ENCODE data around the gene PRKCB. TPM values are rescaled to one million over a fixed set of nuclear protein-coding genes. Genes with fewer than 3 reads are reported as not detected.
"Not testable (repeated sequence)": the region's sequence is repeated elsewhere in the genome, so short reads cannot be mapped to it uniquely, and the experiment has no call there.

PRKCB gene
- total RNA-seq, 2 experiments from 2014 or later, result 56.3 to 57.9 TPM

GRCh38 chr16:24214992-24215391 lies 379.2 kb downstream of the PRKCB start:
- Mint-ChIP-seq H3K4me1 (ENCODE audit: low read depth) (no peaks in the 10 kb centered on the region), H3K4me3 (no peak overlapping the region), H3K27me3 (no peaks in the 10 kb centered on the region), H3K9me3 (no peaks in the 10 kb centered on the region), H3K36me3 (peaks cover 34% of the 10 kb centered on the region), H3K27ac (no peak overlapping the region)
- DNase-seq, result no peak
- ChIA-PET CTCF (no interaction called here), POLR2A (no interaction called here)
- intact Hi-C loops (cut with micrococcal nuclease), result no loop called here

GRCh38 chr16:24216961-24217360 lies 381.2 kb downstream of the PRKCB start:
- no peak for DNase-seq
- Mint-ChIP-seq H3K27ac (no peak overlapping the region), H3K4me3 (no peak overlapping the region), H3K9me3 (peaks cover 9% of the 10 kb centered on the region), H3K36me3 (peaks cover 47% of the 10 kb centered on the region), H3K4me1 (ENCODE audit: low read depth) (no peaks in the 10 kb centered on the region), H3K27me3 (no peaks in the 10 kb centered on the region)
- intact Hi-C loops (cut with micrococcal nuclease), result no loop called here
- POLR2A ChIA-PET, result no interaction called here
- CTCF ChIA-PET, result no interaction called here

DNA sequence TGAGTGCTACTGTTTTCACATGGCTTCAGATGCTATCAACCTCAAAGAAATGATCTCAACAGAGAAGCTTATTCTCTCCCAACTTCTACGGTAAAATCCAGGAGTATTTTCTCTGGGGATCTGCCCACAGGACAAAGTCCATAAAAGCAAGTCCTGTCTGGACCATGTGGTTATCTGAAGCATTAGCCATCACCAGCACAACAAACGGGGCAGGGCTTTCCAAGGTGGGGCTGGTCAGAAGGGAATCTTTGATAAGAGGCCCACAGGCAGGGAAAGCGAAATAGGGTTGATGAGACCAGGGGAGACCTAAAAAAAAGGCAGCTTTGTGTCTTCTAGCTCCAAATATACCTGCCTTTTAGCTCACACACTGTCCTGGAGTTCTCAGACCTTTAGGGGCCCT lies 381.7 kb downstream of the PRKCB start:
- POLR2A ChIA-PET, result no interaction called here
- Mint-ChIP-seq H3K4me1 (ENCODE audit: low read depth) (no peaks in the 10 kb centered on the region), H3K4me3 (no peak overlapping the region), H3K9me3 (peaks cover 14% of the 10 kb centered on the region), H3K27ac (no peak overlapping the region), H3K36me3 (peaks cover 49% of the 10 kb centered on the region), H3K27me3 (no peaks in the 10 kb centered on the region)
- CTCF ChIA-PET, result no interaction called here
- intact Hi-C loops (cut with micrococcal nuclease), result no loop called here
- DNase-seq, result no peak

DNA sequence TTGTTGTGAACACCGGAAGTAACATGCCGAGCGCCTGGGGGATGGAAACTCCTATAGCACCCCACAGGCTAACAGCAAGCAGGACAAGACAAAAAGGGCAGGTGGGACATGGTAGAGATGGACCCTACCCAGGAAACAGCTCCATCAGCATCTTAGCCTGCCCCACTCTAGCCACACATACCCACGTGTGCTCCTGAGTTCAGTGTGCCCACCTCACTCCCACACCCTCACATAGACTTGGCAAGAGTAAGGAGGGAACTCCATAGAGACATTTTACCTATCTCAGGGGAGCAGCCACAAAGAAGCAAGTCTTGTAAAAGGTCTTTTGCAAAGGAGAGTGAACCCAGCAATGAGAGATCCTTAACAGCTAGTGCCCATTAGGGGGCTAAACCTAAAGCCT lies 382.5 kb downstream of the PRKCB start:
- intact Hi-C loops (cut with micrococcal nuclease), result no loop called here
- CTCF ChIA-PET, result no interaction called here
- no peak overlapping the region for H3K27ac Mint-ChIP-seq
- H3K9me3 Mint-ChIP-seq, result peaks cover 15% of the 10 kb centered on the region
- no peak for DNase-seq
- H3K4me1 Mint-ChIP-seq (ENCODE audit: low read depth), result no peaks in the 10 kb centered on the region
- H3K27me3 Mint-ChIP-seq, result no peaks in the 10 kb centered on the region
- POLR2A ChIA-PET, result no interaction called here
- H3K4me3 Mint-ChIP-seq, result no peak overlapping the region
- H3K36me3 Mint-ChIP-seq, result peaks cover 45% of the 10 kb centered on the region

- Mint-ChIP-seq H3K27ac (no peak overlapping the region), H3K9me3 (peaks cover 15% of the 10 kb centered on the region), H3K4me1 (ENCODE audit: low read depth) (no peaks in the 10 kb centered on the region), H3K27me3 (no peaks in the 10 kb centered on the region), H3K4me3 (no peak overlapping the region), H3K36me3 (peaks cover 32% of the 10 kb centered on the region)
- intact Hi-C loops (cut with micrococcal nuclease), result no loop called here
- DNase-seq, result no peak
- ChIA-PET POLR2A (no interaction called here), CTCF (interaction anchor here (0.6 to 0.9 kb wide), 2 partner anchors 16 to 32 kb away, joined by 3 read pairs; no protein-coding TSS in a partner anchor)
These were observed 385.4 kb downstream of the PRKCB start for GRCh38 chr16:24221219-24221618.

- Mint-ChIP-seq H3K4me3 (no peak overlapping the region), H3K27ac (no peak overlapping the region), H3K9me3 (no peaks in the 10 kb centered on the region), H3K27me3 (peaks cover 13% of the 10 kb centered on the region), H3K4me1 (ENCODE audit: low read depth) (peaks cover 8% of the 10 kb centered on the region), H3K36me3 (no peaks in the 10 kb centered on the region)
- DNase-seq, result no peak
- intact Hi-C loops (cut with micrococcal nuclease), result no loop called here
- ChIA-PET POLR2A (no interaction called here), CTCF (interaction anchor here (1.5 kb wide), 1 partner anchor 158 kb away, joined by 5 read pairs; no protein-coding TSS in a partner anchor)
These were observed 392.7 kb downstream of the PRKCB start for GRCh38 chr16:24228514-24228913.

DNA sequence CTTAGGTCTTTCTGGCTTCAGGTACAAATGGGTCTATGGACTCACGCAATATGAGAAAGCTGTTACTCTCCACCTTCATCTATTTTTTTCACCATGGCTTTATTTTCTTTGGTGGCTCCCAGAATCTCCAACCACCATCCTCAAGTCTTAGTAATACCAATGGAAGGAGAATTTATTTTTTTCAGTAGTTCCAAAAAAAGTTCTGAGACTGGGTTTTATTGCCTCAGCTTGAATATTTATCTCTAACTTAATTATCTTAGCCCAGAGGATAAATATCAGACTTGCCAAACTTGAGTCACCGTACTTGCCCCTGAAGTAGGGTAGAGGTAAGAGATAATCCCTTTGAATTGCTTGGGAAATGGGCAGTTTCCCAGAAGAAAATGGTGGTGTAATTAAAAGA lies 397.2 kb downstream of the PRKCB start:
- Mint-ChIP-seq H3K4me3 (no peak overlapping the region), H3K27ac (no peak overlapping the region), H3K36me3 (no peaks in the 10 kb centered on the region), H3K9me3 (peaks cover 9% of the 10 kb centered on the region), H3K27me3 (peaks cover 19% of the 10 kb centered on the region), H3K4me1 (ENCODE audit: low read depth) (peaks cover 8% of the 10 kb centered on the region)
- POLR2A ChIA-PET, result no interaction called here
- intact Hi-C loops (cut with micrococcal nuclease), result no loop called here
- CTCF ChIA-PET, result no interaction called here
- no peak for DNase-seq

GRCh38 chr16:24234737-24235136 lies 399.0 kb downstream of the PRKCB start:
- no peaks in the 10 kb centered on the region for H3K4me1 Mint-ChIP-seq (ENCODE audit: low read depth)
- peaks cover 13% of the 10 kb centered on the region for H3K27me3 Mint-ChIP-seq
- intact Hi-C loops (cut with micrococcal nuclease), result no loop called here

GRCh38 chr16:24235806-24236205 lies 400.0 kb downstream of the PRKCB start:
- Mint-ChIP-seq H3K4me3 (no peak overlapping the region), H3K4me1 (ENCODE audit: low read depth) (no peaks in the 10 kb centered on the region), H3K36me3 (peaks cover 7% of the 10 kb centered on the region), H3K27me3 (peaks cover 13% of the 10 kb centered on the region), H3K9me3 (peaks cover 29% of the 10 kb centered on the region), H3K27ac (no peak overlapping the region)
- no peak for DNase-seq
- POLR2A ChIA-PET, result no interaction called here
- CTCF ChIA-PET, result interaction anchor here (1.3 kb wide), 1 partner anchor 17 kb away, joined by 5 read pairs; no protein-coding TSS in a partner anchor
- intact Hi-C loops (cut with micrococcal nuclease), result no loop called here

More at GRCh38 chr16:24234737-24235136, 399.0 kb downstream of the PRKCB start:
- Mint-ChIP-seq H3K9me3 (peaks cover 26% of the 10 kb centered on the region), H3K36me3 (peaks cover 7% of the 10 kb centered on the region), H3K27ac (no peak overlapping the region), H3K4me3 (no peak overlapping the region)
- ChIA-PET POLR2A (no interaction called here), CTCF (interaction anchor here (1.0 kb wide), 1 partner anchor 19 kb away, joined by 3 read pairs; no protein-coding TSS in a partner anchor)
- no peak for DNase-seq

- H3K27ac Mint-ChIP-seq; H3K36me3 Mint-ChIP-seq; H3K4me1 Mint-ChIP-seq (ENCODE audit: low read depth); intact Hi-C loops (cut with micrococcal nuclease); H3K4me3 Mint-ChIP-seq; DNase-seq; POLR2A ChIA-PET: not testable (repeated sequence)
- Mint-ChIP-seq H3K27me3 (peaks cover 14% of the 10 kb centered on the region), H3K9me3 (peaks cover 29% of the 10 kb centered on the region)
- CTCF ChIA-PET, result interaction anchor here (0.7 to 0.9 kb wide), 2 partner anchors 14 to 168 kb away, joined by 3 to 4 read pairs; no protein-coding TSS in a partner anchor
These were observed 403.1 kb downstream of the PRKCB start for GRCh38 chr16:24238846-24239245.

- peaks cover 22% of the 10 kb centered on the region for H3K27me3 Mint-ChIP-seq
- ChIA-PET CTCF (no interaction called here), POLR2A (no interaction called here)
- H3K4me3 Mint-ChIP-seq, result no peak overlapping the region
- no peak overlapping the region for H3K27ac Mint-ChIP-seq
- H3K36me3 Mint-ChIP-seq, result no peaks in the 10 kb centered on the region
- intact Hi-C loops (cut with micrococcal nuclease), result no loop called here
- H3K4me1 Mint-ChIP-seq (ENCODE audit: low read depth), result no peaks in the 10 kb centered on the region
- H3K9me3 Mint-ChIP-seq, result no peaks in the 10 kb centered on the region
- DNase-seq, result no peak
These were observed 411.3 kb downstream of the PRKCB start for GRCh38 chr16:24246911-24247607.

GRCh38 chr16:24253192-24253591 lies 417.4 kb downstream of the PRKCB start:
- Mint-ChIP-seq H3K36me3 (no peaks in the 10 kb centered on the region), H3K4me3 (no peak overlapping the region), H3K9me3 (no peaks in the 10 kb centered on the region), H3K27me3 (peaks cover 52% of the 10 kb centered on the region), H3K27ac (no peak overlapping the region), H3K4me1 (ENCODE audit: low read depth) (peaks cover 10% of the 10 kb centered on the region)
- POLR2A ChIA-PET, result interaction anchor here (1.0 kb wide), 1 partner anchor 183 kb away, joined by 4 read pairs; no protein-coding TSS in a partner anchor
- DNase-seq, result peak; percentile 49
- intact Hi-C loops (cut with micrococcal nuclease), result loop anchor here (1.0 to 10.0 kb wide), 4 partner anchors 116 to 252 kb away; no protein-coding TSS in a partner anchor
- CTCF ChIA-PET, result interaction anchor here (0.5 to 5.6 kb wide), 51 partner anchors 9 to 456 kb away, joined by 3 to 138 read pairs (median 4); no protein-coding TSS in a partner anchor

Data from activated CD4-positive, alpha-beta memory T cell treated with anti-CD3 and anti-CD28 coated beads for 36 hours (primary cell).